Suprapubic skin (tissue), 4 donors: ENCODE measurements around the gene GRIK3.

Experiments used
- EP300 ChIP-seq: sonication (generic); formaldehyde crosslinking; IDR thresholded peaks from one replicate; pipeline ENCODE4 v1.6.1; 2017; ENCODE audit warnings: antibody characterized with exemption
- POLR2A ChIP-seq, 2 donors: fragments of 450-650 bp; IDR thresholded peaks; one replicate each; pipeline ENCODE4 v1.6.1; 2017; ENCODE audit warnings: antibody characterized with exemption in 2 of 2, mild to moderate bottlenecking in 2 of 2, moderate library complexity in 2 of 2
- POLR2AphosphoS5 ChIP-seq, 3 donors: sonication (generic); formaldehyde crosslinking; IDR thresholded peaks; one replicate each; pipeline ENCODE4 v1.6.1; 2017; ENCODE audit warnings: antibody characterized with exemption in 3 of 3
- TF ChIP-seq, protein P1 (sequence below), 2 donors: fragments of 200-600 bp in 1 of 2; fragments of 450-650 bp in 1 of 2; sonication (generic) in 1 of 2; IDR thresholded peaks; one replicate each; pipeline ENCODE4 v1.5.1; 2016 to 2019; ENCODE audit warnings: antibody characterized with exemption in 2 of 2, mild to moderate bottlenecking in 1 of 2, moderate library complexity in 1 of 2

DNA sequence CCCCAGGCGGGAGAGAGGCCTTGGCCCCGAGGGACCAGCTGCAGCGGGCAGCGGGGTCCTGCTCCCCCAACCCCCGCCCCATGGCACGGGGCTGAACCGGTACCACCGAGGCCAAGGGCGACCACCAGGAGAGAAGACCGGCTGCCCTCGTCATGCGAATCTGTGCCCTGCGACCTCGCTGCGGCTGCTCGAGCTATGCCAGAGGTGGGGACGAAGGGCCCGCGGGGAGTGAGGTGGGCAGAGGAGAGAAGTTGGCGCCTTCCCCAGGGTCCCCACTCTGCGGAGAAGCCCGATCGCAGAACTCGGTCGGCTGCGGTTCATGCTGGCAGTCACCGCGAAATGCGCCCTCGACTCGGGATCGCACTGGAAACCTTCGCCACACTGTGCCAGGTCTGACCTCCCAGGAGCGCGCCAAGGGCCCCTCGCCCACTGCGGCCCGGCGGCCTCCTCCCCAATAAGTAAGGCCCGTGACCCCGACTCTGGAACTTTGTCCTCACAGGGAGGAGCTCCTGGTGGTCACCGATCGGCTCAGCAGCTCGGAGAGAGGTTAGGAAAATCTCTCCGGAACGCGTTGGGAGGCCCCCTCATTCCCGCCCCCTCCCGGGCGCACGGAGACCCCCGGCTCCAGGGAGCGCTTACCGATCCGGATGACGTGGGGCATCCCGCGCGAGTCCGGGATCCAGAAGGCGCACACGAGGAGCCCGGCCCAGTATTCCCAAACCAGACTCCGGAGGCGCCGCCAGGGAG is 787 bp downstream of the GRIK3 start:
- TF ChIP-seq, protein P1, sequence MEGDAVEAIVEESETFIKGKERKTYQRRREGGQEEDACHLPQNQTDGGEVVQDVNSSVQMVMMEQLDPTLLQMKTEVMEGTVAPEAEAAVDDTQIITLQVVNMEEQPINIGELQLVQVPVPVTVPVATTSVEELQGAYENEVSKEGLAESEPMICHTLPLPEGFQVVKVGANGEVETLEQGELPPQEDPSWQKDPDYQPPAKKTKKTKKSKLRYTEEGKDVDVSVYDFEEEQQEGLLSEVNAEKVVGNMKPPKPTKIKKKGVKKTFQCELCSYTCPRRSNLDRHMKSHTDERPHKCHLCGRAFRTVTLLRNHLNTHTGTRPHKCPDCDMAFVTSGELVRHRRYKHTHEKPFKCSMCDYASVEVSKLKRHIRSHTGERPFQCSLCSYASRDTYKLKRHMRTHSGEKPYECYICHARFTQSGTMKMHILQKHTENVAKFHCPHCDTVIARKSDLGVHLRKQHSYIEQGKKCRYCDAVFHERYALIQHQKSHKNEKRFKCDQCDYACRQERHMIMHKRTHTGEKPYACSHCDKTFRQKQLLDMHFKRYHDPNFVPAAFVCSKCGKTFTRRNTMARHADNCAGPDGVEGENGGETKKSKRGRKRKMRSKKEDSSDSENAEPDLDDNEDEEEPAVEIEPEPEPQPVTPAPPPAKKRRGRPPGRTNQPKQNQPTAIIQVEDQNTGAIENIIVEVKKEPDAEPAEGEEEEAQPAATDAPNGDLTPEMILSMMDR (IDR thresholded peaks at IDR 0.05) = no peak
- TF ChIP-seq POLR2A (IDR thresholded peaks at IDR 0.05) = no peak
- TF ChIP-seq POLR2AphosphoS5 (IDR thresholded peaks at IDR 0.05) = no peak
- no peak for TF ChIP-seq EP300
